Measurements from ENCODE around the gene NTSR1. TPM values are rescaled to one million over a fixed set of nuclear protein-coding genes. Genes with fewer than 3 reads are reported as not detected.

NTSR1 gene
- total and polyA plus RNA-seq, 2 of the 13 experiments (the other 11 are each of a cell fraction or from before 2014, with no cell fraction given): 0.09 to 0.12 TPM

DNA sequence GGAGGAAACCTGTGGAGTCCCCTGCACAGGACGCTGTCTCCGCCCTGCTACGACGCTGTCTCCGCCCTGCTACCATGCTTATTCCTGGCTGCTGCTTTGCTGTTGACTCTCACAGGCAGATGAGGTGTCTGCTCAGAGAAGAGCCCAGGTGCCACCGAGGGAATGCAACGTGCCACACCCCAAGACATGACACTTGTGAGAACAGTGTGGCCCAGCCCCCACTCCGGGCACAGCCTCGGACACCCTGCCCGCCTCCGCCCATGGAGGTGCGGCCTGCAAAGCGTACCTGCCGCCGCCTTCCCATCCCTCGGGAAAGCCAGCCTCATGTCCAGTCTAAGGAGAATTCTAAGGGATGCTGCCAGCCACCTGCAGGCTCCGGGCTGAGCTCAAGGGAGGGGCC is 72.1 kb downstream of the NTSR1 start:
- Histone ChIP-seq H3K4me1 (ENCODE audit: insufficient read depth, low read length) (peaks cover 38% of the 10 kb centered on the region), H3K9ac (ENCODE audit: insufficient read depth, low read depth, low read length) (no peak overlapping the region), H2AFZ (ENCODE audit: low read length) (no peak overlapping the region), H3K79me2 (ENCODE audit: insufficient read depth, low read length) (no peaks in the 10 kb centered on the region), H3K27ac (ENCODE audit: extremely low read length, insufficient read depth, low read length) (no peak overlapping the region), H3K9me3 (ENCODE audit: low read length) (no peaks in the 10 kb centered on the region), H3K27me3 (ENCODE audit: control insufficient read depth in 1 of 2, insufficient read depth in 2 of 2, low read length in 2 of 2) (peaks cover 16 to 64% of the 10 kb centered on the region in 2 experiments), H4K20me1 (ENCODE audit: insufficient read depth, low read length) (no peaks in the 10 kb centered on the region), H3K4me2 (ENCODE audit: low read depth, low read length) (no peak overlapping the region), H3K36me3 (replicated peaks in 1 of 2; ENCODE audit: control insufficient read depth in 1 of 2, insufficient read depth in 2 of 2, low read length in 2 of 2) (no peaks in the 10 kb centered on the region), H3K4me3 (replicated peaks in 1 of 3; ENCODE audit: insufficient read depth in 1 of 3, low read depth in 2 of 3, low read length in 3 of 3) (no peak overlapping the region)
- WGBS (ENCODE audit: low lambda C conversion rate): 66% methylated on average over 17 of the region's 17 CpGs
- POLR2A ChIA-PET: interaction anchor here (2.1 kb wide), 1 partner anchor 13 kb away, joined by 11 read pairs; no protein-coding TSS in a partner anchor
- DNase-seq (ENCODE audit: low spot score) (no peak), FAIRE-seq (no peak), ATAC-seq (no peak)
- in situ Hi-C loops (cut with HindIII; ENCODE audit: extremely low pct_ligation_motif_present, low pct_unique_long_range_greater_than_20kb) (loop anchor here (25.0 kb wide), 1 partner anchor 268 kb away; no protein-coding TSS in a partner anchor), intact Hi-C loops (cut with micrococcal nuclease; ENCODE audit: unreplicated experiment) (no loop called here)
- CTCF ChIA-PET (ENCODE audit: low intra/inter-chr PET ratio, low total read pairs): interaction anchor here (2.4 kb wide), 1 partner anchor 11 kb away, joined by 11 read pairs; no protein-coding TSS in a partner anchor
- BruUV-seq (replicated peaks): no TSS peak
- no peak for TF ChIP-seq CBFB (CRISPR knock-in tag; IDR thresholded peaks at IDR 0.05)
- no peak for TF ChIP-seq GMEB1 (CRISPR knock-in tag; IDR thresholded peaks at IDR 0.05; ENCODE audit: borderline replicate concordance)
- TF ChIP-seq TEAD2 (CRISPR knock-in tag; IDR thresholded peaks at IDR 0.05): no peak
- TF ChIP-seq PBX2 (CRISPR knock-in tag; IDR thresholded peaks at IDR 0.05): no peak
- TF ChIP-seq THAP7 (CRISPR knock-in tag; IDR thresholded peaks at IDR 0.05): no peak
- TF ChIP-seq ZBTB7A (CRISPR knock-in tag; IDR thresholded peaks at IDR 0.05): no peak
- no peak for TF ChIP-seq ZNF619 (CRISPR knock-in tag; IDR thresholded peaks at IDR 0.05)
- no peak for TF ChIP-seq NFIB (CRISPR knock-in tag; IDR thresholded peaks at IDR 0.05; ENCODE audit: borderline replicate concordance)
- no peak for TF ChIP-seq FOXJ3 (CRISPR knock-in tag; IDR thresholded peaks at IDR 0.05; ENCODE audit: borderline replicate concordance)
- no peak for TF ChIP-seq CEBPG (CRISPR knock-in tag; IDR thresholded peaks at IDR 0.05)
- no peak for TF ChIP-seq ZNF20 (CRISPR knock-in tag; IDR thresholded peaks at IDR 0.05)
- no peak for TF ChIP-seq CREBL2 (CRISPR knock-in tag; IDR thresholded peaks at IDR 0.05; ENCODE audit: borderline replicate concordance)
